ENCODE data around the gene SENP5.
A peak's percentile ranks its signal among the peaks of the same experiment; 100 is the strongest.

SENP5 gene

DNA sequence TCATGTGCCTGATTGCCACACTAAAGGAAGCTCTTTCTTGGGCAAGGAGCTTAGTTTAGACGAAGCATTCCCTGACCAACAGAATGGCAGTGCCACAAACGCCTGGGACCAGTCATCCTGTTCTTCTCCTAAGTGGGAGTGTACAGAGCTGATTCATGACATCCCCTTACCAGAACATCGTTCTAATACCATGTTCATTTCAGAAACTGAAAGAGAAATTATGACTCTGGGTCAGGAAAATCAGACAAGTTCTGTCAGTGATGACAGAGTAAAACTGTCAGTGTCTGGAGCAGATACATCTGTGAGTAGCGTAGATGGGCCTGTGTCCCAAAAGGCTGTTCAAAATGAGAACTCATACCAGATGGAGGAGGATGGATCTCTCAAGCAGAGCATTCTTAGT lies 18.4 kb downstream of the SENP5 start:
- no peak for DNase-seq

DNA sequence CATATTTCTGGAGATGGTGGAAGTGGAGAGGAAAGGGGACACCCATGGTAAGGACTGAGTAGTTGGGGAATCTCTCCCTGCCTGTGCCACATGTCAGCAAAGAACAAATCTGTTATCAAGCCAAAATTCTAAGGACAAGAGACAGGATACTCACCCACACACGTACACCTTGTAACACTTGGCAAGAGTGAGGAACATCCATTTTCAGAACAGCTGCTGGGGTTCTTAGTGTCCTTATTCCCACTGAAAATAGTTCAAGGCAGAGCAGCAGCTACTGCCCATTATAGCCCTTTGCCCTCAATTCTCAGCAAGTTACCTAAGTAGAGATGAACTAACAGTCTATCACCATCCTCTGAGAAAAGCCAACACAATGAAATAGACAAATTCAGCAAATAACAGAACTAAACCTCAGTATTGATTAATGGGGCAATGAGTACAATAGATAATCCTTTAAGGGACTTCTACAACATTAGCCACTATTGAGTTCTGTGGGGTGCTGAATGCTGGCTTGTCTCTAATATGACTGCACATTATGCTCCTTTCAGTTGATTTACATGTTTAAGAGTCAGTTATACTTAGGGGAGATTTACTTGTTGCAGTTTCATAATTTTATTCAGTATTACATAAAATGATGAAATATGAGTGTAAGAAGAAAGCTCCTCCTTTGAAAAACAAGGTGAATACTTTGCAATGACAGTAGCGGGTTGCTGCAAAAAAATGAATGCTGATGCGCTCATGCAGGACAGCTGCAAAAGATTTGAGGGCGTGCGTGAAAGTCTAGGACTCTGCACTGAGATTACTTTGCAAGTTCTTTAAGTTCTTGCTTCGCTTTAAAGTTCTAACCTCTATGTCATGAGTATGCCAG lies 22.4 kb downstream of the SENP5 start:
- DNase-seq: no peak

DNA sequence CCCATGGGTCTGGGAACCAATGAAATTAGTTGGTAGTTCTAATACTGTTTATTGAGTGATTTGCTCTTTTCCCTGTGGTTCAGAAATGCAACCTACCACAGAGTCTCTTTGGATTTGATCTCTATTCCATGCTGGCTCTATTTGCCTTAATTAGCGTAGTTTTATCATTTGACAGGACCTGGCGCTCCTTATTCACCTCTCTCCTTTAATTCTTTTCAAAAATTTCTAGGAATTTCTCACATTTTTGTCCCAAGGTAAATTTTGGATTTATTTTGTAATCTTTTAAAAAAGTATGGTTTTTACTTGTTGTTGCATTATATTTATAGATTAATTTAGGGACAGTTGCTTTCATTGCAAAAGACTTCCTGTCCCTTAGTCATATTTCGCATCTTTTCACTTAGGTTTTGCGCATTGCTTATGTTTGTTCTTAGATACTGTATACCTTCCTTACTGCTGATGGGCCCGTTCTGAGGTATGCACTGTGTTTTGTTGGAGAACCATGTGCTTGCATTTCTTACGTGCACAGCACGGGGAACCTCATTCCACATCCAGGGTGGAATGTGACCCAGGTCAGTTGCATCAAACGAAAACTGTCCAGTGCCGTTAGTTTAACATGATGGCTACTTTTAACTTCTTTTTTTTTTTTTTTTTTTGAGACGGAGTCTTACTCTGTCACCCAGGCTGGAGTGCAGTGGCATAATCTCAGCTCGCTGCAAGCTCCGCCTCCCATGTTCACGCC lies 27.0 kb downstream of the SENP5 start:
- no peak for DNase-seq

DNA sequence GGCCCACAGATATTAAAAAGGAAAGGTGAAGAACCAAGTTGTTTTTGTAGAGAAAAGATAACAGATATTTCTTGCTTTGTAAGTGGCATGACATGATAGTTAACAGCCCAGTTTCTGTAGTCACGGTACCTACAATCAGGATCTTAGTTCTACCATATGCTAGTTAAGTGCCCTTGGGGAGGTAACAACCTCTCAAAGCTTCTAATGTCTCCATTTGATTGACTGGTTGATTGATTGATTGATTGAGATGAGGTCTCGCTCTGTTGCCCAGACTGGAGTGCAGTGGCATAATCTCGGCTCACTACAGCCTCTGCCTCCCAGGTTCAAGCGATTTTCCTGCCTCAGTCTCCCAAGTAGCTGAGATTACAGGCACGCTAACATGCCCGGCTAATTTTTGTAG lies 28.5 kb downstream of the SENP5 start:
- no peak for DNase-seq

DNA sequence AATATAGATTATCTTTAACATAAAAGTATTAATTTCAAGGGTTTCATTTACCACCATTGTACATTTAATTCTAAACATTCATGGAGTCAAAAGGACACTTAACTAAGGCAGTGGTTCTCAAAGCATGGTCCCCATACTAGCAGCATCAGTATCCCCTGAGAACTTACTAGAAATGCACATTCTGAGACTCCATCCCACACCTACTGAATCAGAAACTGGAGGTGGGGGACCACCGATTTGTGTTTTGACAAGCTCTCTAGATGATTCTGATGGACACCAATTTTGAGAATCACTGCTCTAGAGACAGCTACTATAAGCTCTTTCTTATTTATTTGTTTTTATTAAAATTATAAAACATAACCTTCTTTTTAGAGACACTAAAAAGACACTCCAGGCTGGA lies 34.0 kb downstream of the SENP5 start:
- DNase-seq: no peak

DNA sequence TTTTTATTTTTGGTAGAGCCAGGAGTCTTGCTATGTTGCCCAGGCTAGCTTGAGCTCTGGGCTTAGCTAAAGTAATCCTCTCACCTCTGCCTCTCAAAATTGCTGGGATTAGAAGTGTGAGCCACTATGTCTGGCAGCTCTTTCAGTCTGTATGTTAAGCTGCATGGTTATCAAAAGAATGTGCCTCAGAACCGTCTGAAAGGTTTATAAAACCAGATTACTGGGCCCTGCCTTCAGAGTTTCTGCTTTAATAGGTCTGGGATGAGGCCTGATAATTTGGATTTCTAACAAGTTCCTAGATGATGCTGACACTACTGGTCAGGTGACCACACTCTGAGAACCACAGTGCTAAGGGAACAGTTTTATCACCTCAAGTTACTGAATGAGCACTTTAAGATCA lies 34.6 kb downstream of the SENP5 start:
- no peak for DNase-seq

DNA sequence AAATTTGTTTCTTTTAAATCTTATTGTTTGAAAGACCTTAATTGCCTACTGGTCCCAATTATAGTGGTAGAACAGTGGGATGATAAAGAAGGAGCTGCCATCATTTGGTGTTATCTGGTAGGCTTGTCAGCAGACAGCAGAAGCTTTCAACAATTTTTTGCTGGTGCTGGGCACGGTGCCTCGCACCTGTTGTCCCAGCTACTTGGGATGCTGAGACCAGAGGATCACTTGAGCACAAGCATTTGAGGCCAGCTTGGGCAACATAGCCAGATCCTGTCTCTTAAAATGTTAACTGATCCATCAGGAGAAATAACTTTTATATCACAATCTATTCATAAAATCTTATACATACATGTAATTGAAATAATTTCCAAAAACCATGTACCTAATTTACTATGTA lies 36.0 kb downstream of the SENP5 start:
- DNase-seq: no peak

DNA sequence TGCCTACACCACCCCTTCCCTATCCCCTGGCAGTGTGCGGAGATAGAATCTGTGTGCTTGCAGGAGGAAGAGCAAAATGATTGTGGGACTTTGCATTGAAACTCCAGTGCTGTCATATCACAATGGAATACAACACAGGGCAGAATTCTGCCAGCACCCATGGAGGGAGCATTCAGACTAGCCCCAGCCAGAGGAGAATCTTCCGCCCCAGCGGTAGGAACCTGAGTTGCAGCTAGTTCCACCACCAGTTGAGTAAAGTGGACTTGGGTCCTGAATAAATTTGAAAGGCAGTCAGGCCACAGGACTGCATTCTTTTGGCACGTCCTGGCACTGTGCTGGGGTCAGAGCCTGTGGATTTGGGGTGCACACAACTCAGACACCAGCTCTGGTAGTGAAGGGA lies 47.1 kb downstream of the SENP5 start:
- no peak for DNase-seq

DNA sequence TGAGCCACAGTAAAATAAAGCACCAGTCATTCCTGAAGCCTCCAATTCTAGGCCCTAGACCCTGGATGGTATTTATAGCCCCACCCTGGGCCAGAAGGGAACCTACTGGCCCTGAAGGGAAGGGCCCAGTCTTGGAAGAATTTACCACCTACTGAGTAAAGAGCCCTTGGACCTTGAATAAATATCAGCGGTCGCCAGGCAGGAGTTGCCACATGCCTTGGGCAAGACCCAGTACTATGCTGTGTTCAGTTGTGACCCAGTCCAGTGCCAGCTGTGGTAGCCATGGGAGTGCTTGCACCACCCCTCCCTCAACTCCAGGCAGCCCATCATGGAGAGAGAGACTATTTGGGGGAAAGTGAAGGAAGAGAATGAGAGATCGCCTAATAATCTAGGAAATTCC lies 47.7 kb downstream of the SENP5 start:
- no peak for DNase-seq

DNA sequence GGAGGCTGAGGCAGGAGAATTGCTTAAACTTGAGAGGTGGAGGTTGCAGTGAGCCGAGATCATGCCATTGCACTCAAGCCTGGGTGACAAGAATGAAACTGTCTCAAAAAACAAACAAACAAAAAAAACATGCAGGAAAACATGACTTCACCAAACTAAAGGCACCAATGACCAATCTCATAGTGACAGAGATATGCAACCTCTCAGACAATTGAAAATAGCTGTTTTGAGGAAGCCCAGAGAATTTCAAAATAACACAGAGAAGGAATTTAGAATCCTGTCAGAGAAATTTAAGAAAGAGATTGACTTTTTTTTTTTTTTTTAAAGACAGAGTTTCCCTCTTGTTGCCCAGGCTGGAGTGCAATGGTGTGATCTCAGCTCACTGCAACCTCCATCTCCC lies 48.5 kb downstream of the SENP5 start:
- no peak for DNase-seq

DNA sequence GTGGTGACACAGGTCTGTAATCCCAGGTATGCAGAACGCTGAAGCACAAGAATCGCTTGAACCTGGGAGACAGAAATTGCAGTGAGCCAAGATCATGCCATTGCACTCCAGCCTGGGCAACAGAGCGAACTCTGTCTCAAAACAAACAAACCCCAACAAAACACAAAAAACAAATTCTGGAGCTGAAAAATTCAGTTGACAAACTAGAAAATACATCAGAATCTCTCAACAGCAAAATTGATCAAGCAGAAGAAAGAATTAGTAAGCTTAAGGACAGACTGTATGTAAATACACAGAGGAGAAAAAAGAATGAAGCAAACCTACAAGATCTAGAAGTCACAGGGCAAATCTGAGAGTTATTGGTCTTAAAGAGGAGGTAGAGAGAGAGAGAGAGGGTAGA lies 49.3 kb downstream of the SENP5 start:
- no peak for DNase-seq

DNA sequence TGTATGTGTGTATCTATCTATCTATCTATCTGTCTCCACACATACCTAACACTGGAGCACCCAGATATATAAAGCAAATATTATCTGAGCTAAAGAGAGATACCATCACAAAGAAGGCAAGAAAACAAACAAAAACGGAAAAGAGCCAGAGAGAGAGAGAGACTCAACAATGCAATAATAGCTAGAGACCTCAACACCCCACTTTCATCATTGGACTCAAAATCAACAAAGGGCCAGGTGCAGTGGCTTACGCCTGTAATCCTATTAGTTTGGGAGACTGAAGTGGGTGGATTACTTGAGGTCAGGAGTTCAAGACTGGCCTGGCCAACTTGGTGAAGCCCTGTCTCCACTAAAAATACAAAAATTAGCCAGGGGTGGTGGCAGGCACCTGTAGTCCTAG lies 51.2 kb downstream of the SENP5 start:
- DNase-seq: no peak

DNA sequence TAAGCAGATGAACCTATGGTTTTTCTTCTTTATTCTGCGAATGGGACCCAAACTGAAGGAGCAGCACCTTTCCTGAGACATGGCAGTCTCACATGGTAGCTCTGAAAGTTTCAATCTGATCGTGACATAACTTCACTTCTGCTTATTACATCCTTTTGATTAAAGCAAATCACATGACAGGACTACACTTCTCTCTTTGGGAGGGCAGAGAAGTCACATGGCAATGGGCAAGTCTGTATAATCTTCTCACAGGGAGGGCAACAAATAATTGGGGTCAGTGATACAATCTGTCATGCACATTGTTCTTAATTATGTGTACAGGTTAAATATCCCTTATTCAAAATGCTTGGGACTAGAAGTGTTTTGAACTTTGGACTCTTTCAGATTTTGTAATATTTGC lies 53.0 kb downstream of the SENP5 start:
- DNase-seq: no peak

DNA sequence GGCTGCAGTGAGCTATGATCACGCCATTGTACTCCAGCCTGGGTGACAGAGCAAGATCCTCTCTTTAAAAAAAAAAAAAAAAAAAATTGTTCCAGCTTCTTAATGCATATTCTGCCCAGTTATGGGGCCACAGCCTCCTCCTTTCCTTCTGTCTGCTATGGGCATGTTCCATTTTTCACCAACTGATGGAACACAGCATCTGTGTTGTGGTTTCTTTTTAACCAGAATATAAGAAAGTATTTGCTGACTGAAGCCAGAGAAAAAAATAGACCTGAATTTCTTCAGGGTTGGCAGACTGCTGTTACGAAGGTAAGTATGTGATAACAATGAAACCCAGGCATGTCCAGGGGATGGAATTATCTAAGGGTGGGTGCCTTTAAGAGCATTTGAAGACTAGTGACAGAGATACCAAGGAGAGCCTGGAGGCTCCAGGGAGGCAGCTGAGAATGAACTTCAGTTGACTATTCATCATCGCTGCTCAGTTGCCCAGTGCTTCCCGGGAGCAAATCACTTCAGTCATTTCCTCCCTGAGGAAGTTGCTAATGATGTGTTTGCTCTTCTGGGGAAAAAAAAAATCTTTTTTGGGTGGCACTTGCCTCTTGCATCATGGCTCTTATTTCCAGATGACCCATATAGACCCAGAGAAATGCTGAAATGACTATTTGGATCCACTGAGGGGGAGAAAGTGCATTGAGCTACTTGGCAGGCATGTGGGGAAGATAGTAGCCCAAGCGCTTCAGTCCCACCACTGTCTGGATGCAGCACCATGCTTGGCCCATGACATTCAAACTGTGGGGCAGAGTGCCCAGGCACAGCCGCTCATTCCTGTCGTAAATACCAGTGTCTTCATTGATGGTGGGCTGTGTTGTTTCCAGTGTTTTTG lies 60.1 kb downstream of the SENP5 start:
- DNase-seq: no peak

DNA sequence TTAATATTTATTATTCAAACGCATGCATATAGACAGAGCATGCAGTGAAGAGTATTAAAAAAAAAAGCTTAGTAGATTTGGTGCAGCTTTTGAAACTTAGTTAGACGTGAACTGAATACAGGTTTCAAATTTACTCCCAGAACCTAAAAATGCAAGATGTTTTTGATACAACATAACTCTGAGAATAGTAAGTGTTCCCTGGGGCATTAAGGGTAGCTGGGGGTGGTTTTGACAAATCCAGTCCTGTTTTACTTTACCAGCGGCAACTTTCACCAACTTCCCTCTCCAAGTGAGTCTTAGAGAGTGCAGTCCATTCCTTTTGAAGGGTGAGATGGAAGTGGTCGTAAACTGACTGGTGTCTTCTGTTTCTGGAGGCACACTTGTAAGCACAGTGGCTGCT lies 63.4 kb downstream of the SENP5 start:
- no peak for DNase-seq

DNA sequence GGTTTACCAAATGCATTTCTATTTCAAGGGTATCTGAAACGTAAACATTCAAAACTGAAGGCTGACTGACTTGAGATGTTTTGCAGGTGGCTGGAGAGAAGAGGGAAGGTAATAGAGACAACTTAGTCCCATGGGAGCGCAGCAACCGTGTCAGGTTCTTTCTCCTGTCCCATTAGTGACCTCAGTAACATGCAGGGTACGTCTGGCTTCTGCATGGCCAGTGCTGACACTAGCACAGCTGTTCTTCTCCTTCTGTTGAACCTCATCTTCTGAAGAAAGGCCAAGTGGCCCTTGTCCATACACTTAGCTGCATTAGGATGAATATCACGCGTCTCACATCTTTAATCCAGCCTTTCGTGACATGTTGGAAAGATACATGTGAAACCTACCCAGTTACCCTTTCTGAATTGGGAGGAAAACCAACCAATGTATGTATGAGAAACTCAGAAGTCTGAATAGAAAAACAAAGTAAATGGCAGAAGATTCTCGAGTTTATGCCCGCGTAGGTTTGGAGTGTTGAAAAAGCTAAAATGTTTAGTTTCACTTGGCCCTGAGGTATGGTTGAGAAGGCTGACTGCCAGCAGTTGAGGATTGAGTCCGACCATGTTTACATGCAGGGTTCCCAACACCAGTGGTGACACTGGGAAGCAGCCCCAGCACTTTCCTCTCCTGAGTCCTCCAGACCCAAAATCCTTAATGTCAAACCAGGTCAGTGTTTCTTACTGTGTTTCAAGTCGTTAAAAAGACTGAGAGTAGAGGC lies 64.3 kb downstream of the SENP5 start:
- DNase-seq: no peak

DNA sequence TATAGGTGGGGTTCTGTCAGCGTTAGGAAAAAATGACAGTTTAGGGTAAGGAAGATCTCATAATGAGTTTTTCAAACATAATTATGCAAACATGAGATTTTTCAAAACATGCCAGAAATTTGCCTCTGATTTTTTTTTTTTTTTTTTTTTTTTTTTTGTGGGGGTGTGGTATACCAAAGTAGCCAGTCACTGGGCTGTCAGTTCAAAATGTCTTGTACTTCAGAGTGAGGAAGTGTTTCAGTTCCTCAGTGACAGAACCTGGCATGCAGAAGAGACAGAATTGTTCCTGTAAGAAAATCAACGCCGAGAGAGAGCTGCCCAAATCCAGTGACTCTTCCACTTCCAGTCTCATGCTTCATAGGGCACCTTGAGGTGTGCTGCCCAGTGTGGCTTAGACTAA lies 64.9 kb downstream of the SENP5 start:
- DNase-seq: no peak

DNA sequence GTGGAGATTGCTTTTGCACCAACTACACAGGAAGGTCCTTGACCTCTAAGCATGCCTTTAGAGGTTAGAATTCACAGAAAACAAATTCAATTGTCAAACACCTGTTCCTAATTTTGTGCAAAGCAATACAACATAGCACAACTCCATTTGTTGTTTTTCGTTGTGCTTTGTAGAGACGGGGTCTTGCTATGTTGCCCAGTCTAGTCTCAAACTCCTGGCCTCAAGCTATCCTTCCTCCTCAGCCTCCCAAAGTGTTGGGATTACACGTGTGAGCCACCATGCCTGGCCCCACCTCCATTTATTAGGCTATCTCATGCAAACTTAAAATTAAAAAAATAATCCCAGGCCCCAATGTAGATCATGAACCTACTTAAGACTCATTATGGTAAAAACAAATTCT lies 68.6 kb downstream of the SENP5 start:
- DNase-seq: no peak

DNA sequence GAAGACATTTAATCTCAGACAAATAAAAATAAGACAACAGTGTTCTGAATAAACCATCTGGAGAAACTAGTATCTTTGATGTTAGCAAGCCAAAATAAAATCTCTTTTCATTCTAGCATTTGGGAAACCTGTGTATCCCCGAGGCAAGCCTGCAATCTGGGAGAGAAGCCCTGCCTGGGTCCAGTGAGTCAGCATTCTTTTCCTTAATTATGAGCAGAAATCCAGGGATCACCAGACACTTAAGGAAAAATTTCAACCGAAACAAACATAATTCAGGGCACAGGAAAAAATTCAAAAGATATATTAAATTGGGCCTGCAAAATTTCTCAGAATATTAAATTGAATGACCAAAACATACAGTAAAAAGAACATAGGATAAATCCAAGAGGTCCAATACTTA lies 70.4 kb downstream of the SENP5 start:
- DNase-seq: no peak

DNA sequence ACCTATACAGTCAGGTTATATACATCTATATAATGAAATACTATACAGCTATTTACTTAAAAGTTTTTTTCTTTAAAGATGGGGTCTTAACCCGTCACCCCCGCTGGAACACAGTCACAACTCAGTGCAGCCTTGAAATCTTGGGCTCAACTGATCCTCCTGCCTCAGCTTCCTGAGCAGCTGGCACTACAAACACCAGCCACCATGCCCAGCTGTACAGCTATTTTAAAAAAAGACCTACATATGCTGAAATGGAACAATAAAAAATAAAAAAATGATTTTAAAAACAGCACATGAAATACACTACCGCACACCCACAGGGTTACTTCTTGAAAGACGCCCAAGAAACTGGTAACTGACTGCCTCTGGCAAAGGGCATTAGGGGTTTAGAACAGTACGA lies 70.9 kb downstream of the SENP5 start:
- DNase-seq: no peak

DNA sequence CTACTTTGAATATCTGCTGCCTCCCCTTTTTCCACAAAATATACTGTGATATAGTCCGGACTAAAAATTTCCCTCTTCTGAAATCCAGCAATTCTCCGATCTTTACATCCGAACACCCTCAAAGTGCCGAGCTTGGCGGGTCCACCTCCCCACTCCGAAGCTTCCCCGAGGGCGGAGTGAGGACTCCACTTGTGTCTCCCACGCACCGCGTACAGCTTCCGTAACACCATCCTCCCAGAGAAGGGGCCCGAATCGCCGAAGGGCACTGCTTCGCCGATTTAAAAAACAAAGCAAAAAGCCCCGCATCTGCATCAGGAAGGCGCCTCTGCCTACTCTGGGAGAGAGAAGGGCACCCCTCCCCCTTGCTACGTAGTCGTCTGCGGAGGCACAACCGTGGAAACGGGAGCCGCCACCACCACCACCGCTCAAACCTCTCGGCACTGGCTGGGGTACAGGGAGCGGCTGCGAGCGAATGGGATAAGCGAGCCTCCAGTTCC lies 74.1 kb downstream of the SENP5 start:
- DNase-seq: peak; percentile 40

DNA sequence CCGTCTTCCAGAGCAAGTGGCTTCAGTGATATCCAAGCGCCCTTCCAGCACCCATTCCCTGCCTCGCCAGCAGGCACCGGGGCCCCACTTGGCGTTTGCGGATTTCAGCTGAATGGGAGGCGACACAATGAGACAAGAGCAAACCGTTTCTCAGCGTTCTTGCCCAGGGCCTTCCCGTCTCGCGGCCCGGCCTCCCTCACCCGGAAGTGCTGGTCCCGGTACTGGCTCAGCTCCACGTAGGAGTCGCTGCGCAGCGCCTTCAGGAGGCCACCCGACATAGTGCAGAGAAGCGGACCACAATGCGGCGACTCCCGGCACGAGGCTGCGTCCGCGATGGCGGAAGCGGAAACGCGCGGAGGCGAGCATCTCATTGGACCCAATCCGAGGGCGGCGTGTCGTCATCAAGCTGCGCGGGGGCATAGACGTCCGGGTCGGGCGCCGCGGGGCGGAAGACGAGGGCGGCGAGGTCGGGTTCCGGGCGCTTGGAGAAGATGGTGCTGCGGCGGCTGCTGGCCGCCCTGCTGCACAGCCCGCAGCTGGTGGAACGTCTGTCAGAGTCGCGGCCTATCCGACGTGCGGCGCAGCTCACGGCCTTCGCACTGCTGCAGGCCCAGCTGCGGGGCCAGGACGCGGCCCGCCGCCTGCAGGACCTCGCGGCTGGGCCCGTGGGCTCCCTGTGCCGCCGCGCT lies 74.7 kb downstream of the SENP5 start, which contains the start of gene NCBP2:
NCBP2 (minus strand) TSS at position 303 of the 689 bp plus-strand sequence; CDS start at position 278, 25 bp downstream.
- peak; percentile 99 for DNase-seq

All from activated gamma-delta T cell treated with Interleukin-2 at 50 U/mL for 16 hours (primary cell).